Osteocyte (in vitro differentiated cells): Measurements from ENCODE around the gene MRPL1. TPM values are rescaled to one million over a fixed set of nuclear protein-coding genes. Genes with fewer than 3 reads are reported as not detected.

Experiments used
- DNase-seq: peaks from one replicate; pipeline ENCODE4 v3.0.0; 2021; ENCODE audit warnings: mixed read lengths; ENCODE audit not compliant: unreplicated experiment; ENCODE audit errors: extremely low spot score
- H3K27ac Mint-ChIP-seq: one replicate; pipeline ENCODE4 v1.8.0; 2021; ENCODE audit warnings: mild to moderate bottlenecking, mixed read lengths; ENCODE audit not compliant: unreplicated experiment
- H3K27me3 Mint-ChIP-seq: one replicate; pipeline ENCODE4 v1.8.0; 2021; ENCODE audit warnings: mixed read lengths; ENCODE audit not compliant: unreplicated experiment
- H3K36me3 Mint-ChIP-seq: one replicate; pipeline ENCODE4 v1.8.0; 2021; ENCODE audit warnings: mixed read lengths; ENCODE audit not compliant: unreplicated experiment
- H3K4me1 Mint-ChIP-seq: one replicate; pipeline ENCODE4 v1.8.0; 2021; ENCODE audit warnings: mixed read lengths; ENCODE audit not compliant: unreplicated experiment
- H3K4me3 Mint-ChIP-seq: one replicate; pipeline ENCODE4 v1.8.0; 2021; ENCODE audit warnings: mild to moderate bottlenecking, moderate library complexity, mixed read lengths; ENCODE audit not compliant: unreplicated experiment
- H3K9me3 Mint-ChIP-seq: one replicate; pipeline ENCODE4 v1.8.0; 2021; ENCODE audit warnings: mixed read lengths; ENCODE audit not compliant: unreplicated experiment
- total RNA-seq: library from RNA; stranded (reverse); gene quantifications from 2 replicates; pipeline ENCODE4 v1.2.1, GENCODE V29; 2021
- TF ChIP-seq, protein P1 (sequence below): fragments of 200-600 bp; sonication (generic); IDR thresholded peaks from 2 replicates; pipeline ENCODE4 v1.5.0; 2021; ENCODE audit warnings: antibody characterized with exemption, mild to moderate bottlenecking, moderate library complexity

Gene MRPL1
- total RNA-seq, 1 donor from 2014 or later, result 25.5 TPM

DNA sequence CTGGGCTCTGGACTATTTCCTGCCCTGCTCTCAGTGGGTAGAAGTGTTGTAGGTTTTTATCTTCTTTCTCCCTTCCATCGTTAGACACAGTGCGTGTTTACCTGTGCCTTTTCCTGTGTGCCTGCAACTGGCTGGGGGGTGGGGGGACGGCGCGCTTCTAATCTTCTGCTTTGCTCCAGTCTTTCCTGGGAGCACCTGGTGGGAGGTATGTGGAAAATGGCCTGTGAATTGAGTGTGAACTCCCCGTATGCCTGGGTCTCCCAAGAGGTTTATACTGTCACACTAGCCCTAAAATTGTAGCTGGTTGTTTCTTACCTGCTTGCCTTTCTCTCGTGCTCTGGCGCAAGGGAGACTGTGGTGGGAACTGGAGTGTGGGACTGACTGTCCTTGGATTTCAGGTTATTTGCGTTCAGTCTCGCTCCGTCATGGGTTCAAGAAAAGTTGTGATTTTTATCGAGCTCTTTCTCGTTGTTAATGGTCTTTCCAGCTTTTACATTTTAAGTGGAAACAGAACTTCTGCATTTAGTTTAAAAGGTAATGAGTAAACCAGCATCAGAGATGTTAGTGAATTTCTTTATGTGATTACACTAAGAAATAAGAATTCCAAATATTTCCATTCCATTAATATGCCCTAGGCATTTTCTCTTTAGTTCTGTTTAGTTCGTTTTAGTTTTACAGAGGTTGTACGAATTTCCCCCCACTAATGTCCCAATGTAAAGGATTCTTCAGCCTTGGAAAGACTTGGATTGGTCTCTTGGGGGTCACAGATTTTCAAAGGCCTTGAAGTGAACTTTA is 15.3 kb downstream of the MRPL1 start:
- H3K36me3 Mint-ChIP-seq, result peaks cover 12% of the 10 kb centered on the region
- H3K4me3 Mint-ChIP-seq, result no peak overlapping the region
- DNase-seq, result no peak
- no peak overlapping the region for H3K27ac Mint-ChIP-seq
- peaks cover 4% of the 10 kb centered on the region for H3K4me1 Mint-ChIP-seq
- no peaks in the 10 kb centered on the region for H3K9me3 Mint-ChIP-seq
- no peaks in the 10 kb centered on the region for H3K27me3 Mint-ChIP-seq
- TF ChIP-seq, protein P1, sequence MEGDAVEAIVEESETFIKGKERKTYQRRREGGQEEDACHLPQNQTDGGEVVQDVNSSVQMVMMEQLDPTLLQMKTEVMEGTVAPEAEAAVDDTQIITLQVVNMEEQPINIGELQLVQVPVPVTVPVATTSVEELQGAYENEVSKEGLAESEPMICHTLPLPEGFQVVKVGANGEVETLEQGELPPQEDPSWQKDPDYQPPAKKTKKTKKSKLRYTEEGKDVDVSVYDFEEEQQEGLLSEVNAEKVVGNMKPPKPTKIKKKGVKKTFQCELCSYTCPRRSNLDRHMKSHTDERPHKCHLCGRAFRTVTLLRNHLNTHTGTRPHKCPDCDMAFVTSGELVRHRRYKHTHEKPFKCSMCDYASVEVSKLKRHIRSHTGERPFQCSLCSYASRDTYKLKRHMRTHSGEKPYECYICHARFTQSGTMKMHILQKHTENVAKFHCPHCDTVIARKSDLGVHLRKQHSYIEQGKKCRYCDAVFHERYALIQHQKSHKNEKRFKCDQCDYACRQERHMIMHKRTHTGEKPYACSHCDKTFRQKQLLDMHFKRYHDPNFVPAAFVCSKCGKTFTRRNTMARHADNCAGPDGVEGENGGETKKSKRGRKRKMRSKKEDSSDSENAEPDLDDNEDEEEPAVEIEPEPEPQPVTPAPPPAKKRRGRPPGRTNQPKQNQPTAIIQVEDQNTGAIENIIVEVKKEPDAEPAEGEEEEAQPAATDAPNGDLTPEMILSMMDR, result no peak

DNA sequence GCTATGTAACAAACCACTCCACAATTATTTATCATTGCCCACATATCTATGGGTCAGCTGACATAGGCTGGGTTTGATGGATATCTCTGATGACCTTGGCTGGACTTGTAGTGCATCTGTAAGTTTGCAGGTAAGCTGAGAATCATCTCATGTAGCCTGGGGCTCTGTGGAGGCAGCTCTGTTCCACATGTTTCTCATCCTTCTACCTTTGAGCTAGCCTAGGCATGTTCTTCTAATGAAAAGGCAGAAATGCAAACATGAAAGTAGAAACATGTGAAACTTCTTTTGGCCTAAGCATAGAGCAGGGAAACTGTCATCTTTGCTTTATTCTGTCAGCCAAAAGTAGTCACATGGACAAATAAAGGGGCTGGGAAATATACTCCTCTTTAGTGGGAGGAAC is 18.2 kb downstream of the MRPL1 start:
- H3K9me3 Mint-ChIP-seq, result no peaks in the 10 kb centered on the region
- no peak for DNase-seq

DNA sequence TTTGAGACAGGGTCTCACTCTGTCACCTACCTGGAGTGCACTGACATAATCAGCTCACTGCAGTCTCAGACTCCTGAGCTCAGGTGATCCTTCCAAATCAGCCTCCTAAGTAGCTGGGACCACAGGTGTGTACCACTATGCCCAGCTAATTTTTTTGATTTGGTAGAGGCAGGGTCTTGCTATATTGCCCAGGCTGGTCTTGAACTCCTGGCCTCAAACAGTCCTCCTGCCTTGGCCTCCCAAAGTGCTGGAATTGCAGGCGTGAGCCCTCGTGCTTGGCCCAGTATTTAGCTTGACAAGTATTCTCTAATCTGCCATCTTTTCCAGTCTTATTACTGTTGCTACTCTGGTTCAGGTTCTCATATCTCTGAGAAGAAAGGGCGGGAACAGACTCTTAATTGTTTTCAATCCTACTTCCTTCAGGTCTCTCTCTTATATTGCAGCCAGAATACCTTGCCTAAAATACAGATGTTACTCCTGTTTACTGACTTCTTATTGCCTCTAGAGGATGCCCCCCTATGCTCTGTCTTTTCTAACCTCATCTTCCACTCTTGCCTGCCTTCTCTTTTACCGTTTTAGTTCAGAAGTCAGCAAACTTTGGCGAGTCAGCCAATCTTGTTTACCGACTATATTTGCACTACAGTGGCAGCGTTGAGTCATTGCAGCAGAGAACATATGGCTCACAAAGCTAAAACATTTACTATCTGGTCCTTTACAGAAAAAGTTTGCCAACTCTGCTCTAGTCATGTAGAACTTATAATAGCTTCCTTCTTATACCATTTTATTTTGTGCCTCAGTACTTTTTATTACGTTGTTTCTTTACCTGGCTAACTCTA is 19.0 kb downstream of the MRPL1 start:
- H3K9me3 Mint-ChIP-seq, result no peaks in the 10 kb centered on the region

More for the DNA sequence above, 18.2 kb downstream of the MRPL1 start:
- H3K4me1 Mint-ChIP-seq, result peaks cover 4% of the 10 kb centered on the region
- peaks cover 18% of the 10 kb centered on the region for H3K36me3 Mint-ChIP-seq
- H3K4me3 Mint-ChIP-seq, result no peak overlapping the region
- H3K27ac Mint-ChIP-seq, result no peak overlapping the region
- H3K27me3 Mint-ChIP-seq, result no peaks in the 10 kb centered on the region
- TF ChIP-seq, protein P1, result no peak

DNA sequence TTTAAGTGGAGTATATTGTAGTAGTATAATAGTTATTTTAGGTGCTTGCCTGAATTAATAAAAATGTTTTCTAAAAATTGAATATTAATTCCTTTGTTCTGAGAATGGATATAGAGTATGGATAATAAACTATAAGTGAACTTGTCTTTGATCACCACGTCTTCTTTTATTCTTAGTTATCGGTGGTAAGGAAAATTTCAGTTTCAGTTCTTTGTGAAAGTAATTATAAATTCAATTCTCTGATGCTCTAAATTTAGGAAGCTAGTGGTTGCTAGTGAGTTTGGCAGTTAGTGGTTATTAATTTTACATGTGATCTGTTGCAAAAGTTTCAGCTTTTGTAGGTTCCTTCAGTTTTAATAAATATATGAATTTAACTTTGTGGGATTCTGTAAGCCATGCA is 30.8 kb downstream of the MRPL1 start:
- TF ChIP-seq, protein P1, result no peak
- no peaks in the 10 kb centered on the region for H3K27me3 Mint-ChIP-seq
- no peaks in the 10 kb centered on the region for H3K9me3 Mint-ChIP-seq
- no peaks in the 10 kb centered on the region for H3K4me1 Mint-ChIP-seq
- no peak overlapping the region for H3K27ac Mint-ChIP-seq
- H3K4me3 Mint-ChIP-seq, result no peak overlapping the region
- DNase-seq, result no peak
- H3K36me3 Mint-ChIP-seq, result peaks cover 34% of the 10 kb centered on the region

More for the DNA sequence above, 19.0 kb downstream of the MRPL1 start:
- DNase-seq, result no peak
- H3K4me3 Mint-ChIP-seq, result no peak overlapping the region
- peaks cover 22% of the 10 kb centered on the region for H3K36me3 Mint-ChIP-seq
- TF ChIP-seq, protein P1, result no peak
- peaks cover 4% of the 10 kb centered on the region for H3K4me1 Mint-ChIP-seq
- H3K27me3 Mint-ChIP-seq, result no peaks in the 10 kb centered on the region
- no peak overlapping the region for H3K27ac Mint-ChIP-seq

DNA sequence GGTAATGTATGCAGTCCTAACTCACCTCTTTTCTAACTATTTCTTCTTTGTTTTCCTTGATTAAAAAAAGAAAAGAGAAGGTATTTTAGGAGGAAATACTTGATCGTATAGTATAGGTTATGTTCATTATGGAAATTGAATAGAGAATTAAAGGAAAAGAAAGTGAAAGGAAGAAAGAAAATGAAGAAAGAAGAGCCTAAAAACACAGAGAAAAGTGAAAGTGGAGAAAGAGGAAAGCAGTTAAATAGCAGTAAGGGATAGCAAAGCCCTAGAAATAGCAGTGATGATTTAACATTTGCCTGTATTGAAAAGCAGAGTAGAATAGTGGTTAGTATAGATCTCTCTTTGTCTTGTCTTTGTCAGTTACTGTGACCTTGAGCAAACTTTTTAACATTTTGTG is 37.0 kb downstream of the MRPL1 start:
- TF ChIP-seq, protein P1, result no peak
- no peak overlapping the region for H3K4me3 Mint-ChIP-seq
- peak overlapping the region; percentile 66 for H3K27ac Mint-ChIP-seq
- H3K9me3 Mint-ChIP-seq, result no peaks in the 10 kb centered on the region
- peaks cover 5% of the 10 kb centered on the region for H3K4me1 Mint-ChIP-seq
- peaks cover 26% of the 10 kb centered on the region for H3K36me3 Mint-ChIP-seq
- H3K27me3 Mint-ChIP-seq, result no peaks in the 10 kb centered on the region
- DNase-seq, result no peak
